Activated T-cell treated with anti-CD3 and anti-CD28 coated beads for 48 hours (primary cell): ENCODE data around the gene LLGL1.

Experiments used
- DNase-seq: peaks from one replicate; pipeline ENCODE4 v3.0.0-alpha.2; 2020; ENCODE audit warnings: low read depth

LLGL1 gene

GRCh38 chr17:18270046-18270931 lies 44.9 kb downstream of the LLGL1 start:
- no peak for DNase-seq

- no peak for DNase-seq
These were observed 51.6 kb downstream of the LLGL1 start for GRCh38 chr17:18277076-18277475.

GRCh38 chr17:18278867-18279266 lies 53.4 kb downstream of the LLGL1 start:
- DNase-seq = no peak

GRCh38 chr17:18280249-18280648 lies 54.8 kb downstream of the LLGL1 start:
- no peak for DNase-seq

- DNase-seq = no peak
These were observed 55.4 kb downstream of the LLGL1 start for GRCh38 chr17:18280766-18281371.

- no peak for DNase-seq
These were observed 56.4 kb downstream of the LLGL1 start for GRCh38 chr17:18281788-18282187.

GRCh38 chr17:18285296-18285695 lies 59.9 kb downstream of the LLGL1 start:
- no peak for DNase-seq

- no peak for DNase-seq
These were observed 66.5 kb downstream of the LLGL1 start for GRCh38 chr17:18291718-18292540.
